SK-N-SH treated with all-trans-retinoic acid at 6 μM for 48 hours (cell line): Measurements from ENCODE around the gene DDN.

Experiments
- ATAC-seq: fragments of 200-7000 bp; cut with Tn5 transposase; 3 replicates; pipeline ENCODE4 v1.9.1; 2020; ENCODE audit warnings: mild to moderate bottlenecking, moderate library complexity
- ARNTL ChIP-seq: fragments of 450-650 bp; formaldehyde crosslinking; IDR thresholded peaks from 2 replicates; pipeline ENCODE4 v1.5.0; 2020; ENCODE audit warnings: low read depth, mild to moderate bottlenecking, moderate library complexity, borderline replicate concordance
- BACH2 ChIP-seq: fragments of 250-450 bp; sonication (Bioruptor Pico); IDR thresholded peaks from 2 replicates; pipeline ENCODE4 v1.9.0; 2021; ENCODE audit warnings: mild to moderate bottlenecking, borderline replicate concordance
- GLIS3 ChIP-seq: fragments of 250-450 bp; sonication (Bioruptor Pico); IDR thresholded peaks from 2 replicates; pipeline ENCODE4 v1.5.0; 2020; ENCODE audit warnings: mild to moderate bottlenecking, moderate library complexity
- ISL1 ChIP-seq: fragments of 250-450 bp; sonication (Bioruptor Pico); IDR thresholded peaks from 2 replicates; pipeline ENCODE4 v2.1.2; 2022; ENCODE audit warnings: mild to moderate bottlenecking, moderate library complexity
- PPARA ChIP-seq: fragments of 250-450 bp; sonication (Bioruptor Pico); IDR thresholded peaks from 2 replicates; pipeline ENCODE4 v1.5.0; 2020; ENCODE audit warnings: mild to moderate bottlenecking, borderline replicate concordance
- RARB ChIP-seq: fragments of 250-450 bp; sonication (Bioruptor Pico); IDR thresholded peaks from 2 replicates; pipeline ENCODE4 v1.8.0; 2021; ENCODE audit warnings: mild to moderate bottlenecking, moderate library complexity
- TCF4 ChIP-seq: fragments of 250-450 bp; sonication (Bioruptor Pico); IDR thresholded peaks from 2 replicates; pipeline ENCODE4 v1.8.0; 2021; ENCODE audit warnings: mild to moderate bottlenecking, moderate library complexity, borderline replicate concordance
- TOX ChIP-seq: fragments of 250-450 bp; sonication (Bioruptor Pico); IDR thresholded peaks from 2 replicates; pipeline ENCODE4 v1.8.0; 2021; ENCODE audit warnings: mild to moderate bottlenecking, moderate library complexity, borderline replicate concordance
- ZC3H10 ChIP-seq: fragments of 250-450 bp; sonication (Bioruptor Pico); IDR thresholded peaks from 2 replicates; pipeline ENCODE4 v1.5.1; 2021; ENCODE audit warnings: mild to moderate bottlenecking, moderate library complexity
- ZFP3 ChIP-seq: fragments of 250-450 bp; sonication (Bioruptor Pico); IDR thresholded peaks from 2 replicates; pipeline ENCODE4 v1.5.0; 2020; ENCODE audit warnings: mild to moderate bottlenecking, moderate library complexity
- ZFP30 ChIP-seq: fragments of 450-650 bp; formaldehyde crosslinking; IDR thresholded peaks from 2 replicates; pipeline ENCODE4 v1.5.0; 2022; ENCODE audit warnings: mild to moderate bottlenecking, moderate library complexity
- ZNF565 ChIP-seq: fragments of 450-650 bp; formaldehyde crosslinking; conservative IDR thresholded peaks from 2 replicates; pipeline ENCODE4 v1.5.0; 2020; ENCODE audit warnings: low read depth, mild to moderate bottlenecking, moderate library complexity
- ZNF70 ChIP-seq: fragments of 450-650 bp; formaldehyde crosslinking; IDR thresholded peaks from 2 replicates; pipeline ENCODE4 v1.5.0; 2020; ENCODE audit warnings: mild to moderate bottlenecking, moderate library complexity
- ZNF8 ChIP-seq: fragments of 450-650 bp; formaldehyde crosslinking; IDR thresholded peaks from 2 replicates; pipeline ENCODE4 v1.5.0; 2020; ENCODE audit warnings: mild to moderate bottlenecking, moderate library complexity
- TF ChIP-seq, protein P1 (sequence below): fragments of 250-450 bp; sonication (Bioruptor Pico); IDR thresholded peaks from 2 replicates; pipeline ENCODE4 v1.8.0; 2021; ENCODE audit warnings: low read depth, mild to moderate bottlenecking, moderate library complexity, borderline replicate concordance
- TF ChIP-seq, protein P2 (sequence below): fragments of 250-450 bp; sonication (Bioruptor Pico); IDR thresholded peaks from 2 replicates; pipeline ENCODE4 v1.5.1; 2021; ENCODE audit warnings: mild to moderate bottlenecking, moderate library complexity
- TF ChIP-seq, protein P3 (sequence below): fragments of 250-450 bp; sonication (Bioruptor Pico); IDR thresholded peaks from 2 replicates; pipeline ENCODE4 v1.8.0; 2020; ENCODE audit warnings: mild to moderate bottlenecking, moderate library complexity, borderline replicate concordance
- TF ChIP-seq, protein P4 (sequence below): fragments of 250-450 bp; sonication (Bioruptor Pico); IDR thresholded peaks from 2 replicates; pipeline ENCODE4 v1.5.0; 2020; ENCODE audit warnings: mild to moderate bottlenecking, moderate library complexity
- TF ChIP-seq, protein P5 (sequence below): fragments of 250-450 bp; sonication (Bioruptor Pico); IDR thresholded peaks from 2 replicates; pipeline ENCODE4 v1.5.1; 2020; ENCODE audit warnings: low read depth, mild to moderate bottlenecking, moderate library complexity

The DDN gene

DNA sequence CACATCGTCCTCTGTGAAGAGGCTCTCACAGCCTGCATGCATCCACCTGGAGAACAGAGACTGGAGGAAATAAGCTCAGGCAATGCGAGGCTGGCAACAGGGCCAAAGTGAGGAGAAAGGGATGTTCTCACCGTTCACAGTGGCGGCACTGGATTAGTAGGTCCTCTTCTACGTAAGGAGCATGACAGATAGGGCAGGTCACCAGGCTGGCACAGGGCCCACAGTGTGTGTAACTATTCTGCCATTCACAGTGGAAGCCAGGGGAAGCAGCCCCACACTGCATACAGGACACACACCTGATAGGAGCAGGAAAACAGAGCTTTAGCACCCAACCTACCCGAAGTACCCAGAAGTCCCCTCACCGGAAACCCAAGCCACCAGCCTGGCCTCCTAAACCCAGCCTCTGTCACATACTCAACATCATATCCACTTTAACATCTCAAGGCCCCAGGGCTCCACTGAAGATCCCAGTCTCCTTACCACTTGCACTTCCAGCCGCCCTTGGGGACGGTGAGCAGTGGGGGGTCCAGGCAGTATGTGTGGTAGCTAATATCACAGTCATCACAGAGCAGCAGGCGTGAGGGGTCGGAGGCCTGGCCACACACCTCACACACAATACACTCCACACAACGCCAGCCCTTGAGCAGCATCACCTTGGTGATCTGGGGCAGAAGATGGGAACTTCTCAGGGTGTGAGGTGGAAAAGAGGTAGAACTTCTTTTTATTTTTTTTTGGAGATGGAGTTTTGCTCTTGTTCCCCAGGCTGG lies 47.1 kb upstream of the DDN start:
- TF ChIP-seq RARB (CRISPR knock-in tag), result no peak
- TF ChIP-seq ZNF565, result no peak
- TF ChIP-seq, protein P1, sequence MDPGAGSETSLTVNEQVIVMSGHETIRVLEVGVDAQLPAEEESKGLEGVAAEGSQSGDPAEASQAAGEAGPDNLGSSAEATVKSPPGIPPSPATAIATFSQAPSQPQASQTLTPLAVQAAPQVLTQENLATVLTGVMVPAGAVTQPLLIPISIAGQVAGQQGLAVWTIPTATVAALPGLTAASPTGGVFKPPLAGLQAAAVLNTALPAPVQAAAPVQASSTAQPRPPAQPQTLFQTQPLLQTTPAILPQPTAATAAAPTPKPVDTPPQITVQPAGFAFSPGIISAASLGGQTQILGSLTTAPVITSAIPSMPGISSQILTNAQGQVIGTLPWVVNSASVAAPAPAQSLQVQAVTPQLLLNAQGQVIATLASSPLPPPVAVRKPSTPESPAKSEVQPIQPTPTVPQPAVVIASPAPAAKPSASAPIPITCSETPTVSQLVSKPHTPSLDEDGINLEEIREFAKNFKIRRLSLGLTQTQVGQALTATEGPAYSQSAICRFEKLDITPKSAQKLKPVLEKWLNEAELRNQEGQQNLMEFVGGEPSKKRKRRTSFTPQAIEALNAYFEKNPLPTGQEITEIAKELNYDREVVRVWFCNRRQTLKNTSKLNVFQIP, result no peak
- no peak for TF ChIP-seq ZNF70 (CRISPR knock-in tag)
- no peak for TF ChIP-seq ISL1 (CRISPR knock-in tag)
- TF ChIP-seq ZNF8 (CRISPR knock-in tag), result no peak
- TF ChIP-seq, protein P2, sequence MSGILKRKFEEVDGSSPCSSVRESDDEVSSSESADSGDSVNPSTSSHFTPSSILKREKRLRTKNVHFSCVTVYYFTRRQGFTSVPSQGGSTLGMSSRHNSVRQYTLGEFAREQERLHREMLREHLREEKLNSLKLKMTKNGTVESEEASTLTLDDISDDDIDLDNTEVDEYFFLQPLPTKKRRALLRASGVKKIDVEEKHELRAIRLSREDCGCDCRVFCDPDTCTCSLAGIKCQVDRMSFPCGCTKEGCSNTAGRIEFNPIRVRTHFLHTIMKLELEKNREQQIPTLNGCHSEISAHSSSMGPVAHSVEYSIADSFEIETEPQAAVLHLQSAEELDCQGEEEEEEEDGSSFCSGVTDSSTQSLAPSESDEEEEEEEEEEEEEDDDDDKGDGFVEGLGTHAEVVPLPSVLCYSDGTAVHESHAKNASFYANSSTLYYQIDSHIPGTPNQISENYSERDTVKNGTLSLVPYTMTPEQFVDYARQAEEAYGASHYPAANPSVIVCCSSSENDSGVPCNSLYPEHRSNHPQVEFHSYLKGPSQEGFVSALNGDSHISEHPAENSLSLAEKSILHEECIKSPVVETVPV (CRISPR knock-in tag), result no peak
- TF ChIP-seq ZFP30 (CRISPR knock-in tag), result no peak
- TF ChIP-seq, protein P3, sequence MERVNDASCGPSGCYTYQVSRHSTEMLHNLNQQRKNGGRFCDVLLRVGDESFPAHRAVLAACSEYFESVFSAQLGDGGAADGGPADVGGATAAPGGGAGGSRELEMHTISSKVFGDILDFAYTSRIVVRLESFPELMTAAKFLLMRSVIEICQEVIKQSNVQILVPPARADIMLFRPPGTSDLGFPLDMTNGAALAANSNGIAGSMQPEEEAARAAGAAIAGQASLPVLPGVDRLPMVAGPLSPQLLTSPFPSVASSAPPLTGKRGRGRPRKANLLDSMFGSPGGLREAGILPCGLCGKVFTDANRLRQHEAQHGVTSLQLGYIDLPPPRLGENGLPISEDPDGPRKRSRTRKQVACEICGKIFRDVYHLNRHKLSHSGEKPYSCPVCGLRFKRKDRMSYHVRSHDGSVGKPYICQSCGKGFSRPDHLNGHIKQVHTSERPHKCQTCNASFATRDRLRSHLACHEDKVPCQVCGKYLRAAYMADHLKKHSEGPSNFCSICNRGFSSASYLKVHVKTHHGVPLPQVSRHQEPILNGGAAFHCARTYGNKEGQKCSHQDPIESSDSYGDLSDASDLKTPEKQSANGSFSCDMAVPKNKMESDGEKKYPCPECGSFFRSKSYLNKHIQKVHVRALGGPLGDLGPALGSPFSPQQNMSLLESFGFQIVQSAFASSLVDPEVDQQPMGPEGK (CRISPR knock-in tag), result no peak
- TF ChIP-seq TOX (CRISPR knock-in tag), result no peak
- TF ChIP-seq, protein P4, sequence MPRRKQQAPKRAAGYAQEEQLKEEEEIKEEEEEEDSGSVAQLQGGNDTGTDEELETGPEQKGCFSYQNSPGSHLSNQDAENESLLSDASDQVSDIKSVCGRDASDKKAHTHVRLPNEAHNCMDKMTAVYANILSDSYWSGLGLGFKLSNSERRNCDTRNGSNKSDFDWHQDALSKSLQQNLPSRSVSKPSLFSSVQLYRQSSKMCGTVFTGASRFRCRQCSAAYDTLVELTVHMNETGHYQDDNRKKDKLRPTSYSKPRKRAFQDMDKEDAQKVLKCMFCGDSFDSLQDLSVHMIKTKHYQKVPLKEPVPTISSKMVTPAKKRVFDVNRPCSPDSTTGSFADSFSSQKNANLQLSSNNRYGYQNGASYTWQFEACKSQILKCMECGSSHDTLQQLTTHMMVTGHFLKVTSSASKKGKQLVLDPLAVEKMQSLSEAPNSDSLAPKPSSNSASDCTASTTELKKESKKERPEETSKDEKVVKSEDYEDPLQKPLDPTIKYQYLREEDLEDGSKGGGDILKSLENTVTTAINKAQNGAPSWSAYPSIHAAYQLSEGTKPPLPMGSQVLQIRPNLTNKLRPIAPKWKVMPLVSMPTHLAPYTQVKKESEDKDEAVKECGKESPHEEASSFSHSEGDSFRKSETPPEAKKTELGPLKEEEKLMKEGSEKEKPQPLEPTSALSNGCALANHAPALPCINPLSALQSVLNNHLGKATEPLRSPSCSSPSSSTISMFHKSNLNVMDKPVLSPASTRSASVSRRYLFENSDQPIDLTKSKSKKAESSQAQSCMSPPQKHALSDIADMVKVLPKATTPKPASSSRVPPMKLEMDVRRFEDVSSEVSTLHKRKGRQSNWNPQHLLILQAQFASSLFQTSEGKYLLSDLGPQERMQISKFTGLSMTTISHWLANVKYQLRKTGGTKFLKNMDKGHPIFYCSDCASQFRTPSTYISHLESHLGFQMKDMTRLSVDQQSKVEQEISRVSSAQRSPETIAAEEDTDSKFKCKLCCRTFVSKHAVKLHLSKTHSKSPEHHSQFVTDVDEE (CRISPR knock-in tag), result no peak
- TF ChIP-seq ZC3H10 (CRISPR knock-in tag), result no peak
- no peak for TF ChIP-seq ZFP3
- TF ChIP-seq BACH2 (CRISPR knock-in tag), result no peak
- TF ChIP-seq, protein P5, sequence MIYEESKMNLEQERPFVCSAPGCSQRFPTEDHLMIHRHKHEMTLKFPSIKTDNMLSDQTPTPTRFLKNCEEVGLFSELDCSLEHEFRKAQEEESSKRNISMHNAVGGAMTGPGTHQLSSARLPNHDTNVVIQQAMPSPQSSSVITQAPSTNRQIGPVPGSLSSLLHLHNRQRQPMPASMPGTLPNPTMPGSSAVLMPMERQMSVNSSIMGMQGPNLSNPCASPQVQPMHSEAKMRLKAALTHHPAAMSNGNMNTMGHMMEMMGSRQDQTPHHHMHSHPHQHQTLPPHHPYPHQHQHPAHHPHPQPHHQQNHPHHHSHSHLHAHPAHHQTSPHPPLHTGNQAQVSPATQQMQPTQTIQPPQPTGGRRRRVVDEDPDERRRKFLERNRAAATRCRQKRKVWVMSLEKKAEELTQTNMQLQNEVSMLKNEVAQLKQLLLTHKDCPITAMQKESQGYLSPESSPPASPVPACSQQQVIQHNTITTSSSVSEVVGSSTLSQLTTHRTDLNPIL (CRISPR knock-in tag), result no peak
- no peak for TF ChIP-seq ARNTL (CRISPR knock-in tag)
- no peak for TF ChIP-seq TCF4 (CRISPR knock-in tag)
- no peak for TF ChIP-seq GLIS3
- no peak for ATAC-seq

DNA sequence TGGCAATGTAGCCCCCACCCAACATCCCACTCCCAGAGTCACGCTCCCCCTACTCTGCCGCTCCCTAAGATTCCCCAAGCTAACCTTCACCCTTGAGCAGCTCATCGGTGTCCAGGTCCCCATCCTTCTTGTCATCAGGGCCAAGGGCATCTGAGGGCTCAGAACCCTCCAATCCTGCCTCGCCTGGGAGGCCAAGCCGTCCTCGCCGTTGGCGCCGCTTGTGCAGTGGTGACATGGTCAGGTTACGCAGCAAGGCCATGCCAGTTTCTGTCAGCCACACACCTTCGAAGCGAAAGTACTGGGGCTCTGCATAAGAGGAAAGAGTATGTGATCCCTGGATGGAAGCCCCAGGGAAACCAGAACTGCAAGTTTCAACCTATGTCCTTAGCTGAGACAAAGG lies 45.5 kb upstream of the DDN start:
- TF ChIP-seq ARNTL (CRISPR knock-in tag), result no peak
- no peak for TF ChIP-seq GLIS3
- no peak for TF ChIP-seq ZNF70 (CRISPR knock-in tag)
- no peak for TF ChIP-seq ZFP3
- no peak for TF ChIP-seq ZNF8 (CRISPR knock-in tag)
- TF ChIP-seq, protein P3 (CRISPR knock-in tag), result no peak
- no peak for TF ChIP-seq ZNF565
- no peak for TF ChIP-seq PPARA (CRISPR knock-in tag)
- TF ChIP-seq TCF4 (CRISPR knock-in tag), result no peak
- ATAC-seq, result no peak
